Measurements from ENCODE around the gene PDIA3.
"Not testable (repeated sequence)": the region's sequence is repeated elsewhere in the genome, so short reads cannot be mapped to it uniquely, and the experiment has no call there.

GRCh38 chr15:43815064-43815463 lies 68.8 kb downstream of the PDIA3 start:
- TF ChIP-seq, protein P1, sequence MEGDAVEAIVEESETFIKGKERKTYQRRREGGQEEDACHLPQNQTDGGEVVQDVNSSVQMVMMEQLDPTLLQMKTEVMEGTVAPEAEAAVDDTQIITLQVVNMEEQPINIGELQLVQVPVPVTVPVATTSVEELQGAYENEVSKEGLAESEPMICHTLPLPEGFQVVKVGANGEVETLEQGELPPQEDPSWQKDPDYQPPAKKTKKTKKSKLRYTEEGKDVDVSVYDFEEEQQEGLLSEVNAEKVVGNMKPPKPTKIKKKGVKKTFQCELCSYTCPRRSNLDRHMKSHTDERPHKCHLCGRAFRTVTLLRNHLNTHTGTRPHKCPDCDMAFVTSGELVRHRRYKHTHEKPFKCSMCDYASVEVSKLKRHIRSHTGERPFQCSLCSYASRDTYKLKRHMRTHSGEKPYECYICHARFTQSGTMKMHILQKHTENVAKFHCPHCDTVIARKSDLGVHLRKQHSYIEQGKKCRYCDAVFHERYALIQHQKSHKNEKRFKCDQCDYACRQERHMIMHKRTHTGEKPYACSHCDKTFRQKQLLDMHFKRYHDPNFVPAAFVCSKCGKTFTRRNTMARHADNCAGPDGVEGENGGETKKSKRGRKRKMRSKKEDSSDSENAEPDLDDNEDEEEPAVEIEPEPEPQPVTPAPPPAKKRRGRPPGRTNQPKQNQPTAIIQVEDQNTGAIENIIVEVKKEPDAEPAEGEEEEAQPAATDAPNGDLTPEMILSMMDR (IDR thresholded peaks at IDR 0.05; ENCODE audit: borderline replicate concordance, extremely low read depth, low read length, poor library complexity, severe bottlenecking), result not testable (repeated sequence)
- TF ChIP-seq EZH2 (IDR thresholded peaks at IDR 0.05; ENCODE audit: borderline replicate concordance, low read depth, low read length, severe bottlenecking), result not testable (repeated sequence)

Data from DND-41 (cell line).